HepG2 (cell line): ENCODE results near the gene GORASP2. TPM values are rescaled to one million over a fixed set of nuclear protein-coding genes. Genes with fewer than 3 reads are reported as not detected.

Experiments
- ATAC-seq: fragments of 200-7000 bp; cut with Tn5 transposase; 3 replicates; pipeline ENCODE4 v1.9.1; 2020; ENCODE audit warnings: mild to moderate bottlenecking, moderate library complexity
- BruUV-seq: library from RNA; stranded (reverse); fragments of 400-500 nt; replicated peaks from 2 replicates; lab custom pipeline; 2021; lab: Mats Ljungman, UMichigan
- CTCF ChIA-PET: fragments of 300-600 bp; formaldehyde crosslinking; extraction: SDS; loops from one replicate; lab custom pipeline; 2021; ENCODE audit warnings: low total read pairs, inconsistent platforms, low intra/inter-chr PET ratio; lab: Yijun Ruan, JAX
- POLR2A ChIA-PET: fragments of 350-600 bp; sonication (Branson Sonifier 250); formaldehyde crosslinking; loops from one replicate; lab custom pipeline; 2020; ENCODE audit warnings: antibody characterized with exemption, inconsistent platforms; lab: Yijun Ruan, JAX
- DNase-seq: peaks from one replicate; pipeline ENCODE4 v3.0.0-alpha.2; 2015; ENCODE audit warnings: low spot score
- FAIRE-seq: peaks from 3 replicates; lab custom pipeline; 2011; peaks lifted over from hg19 to GRCh38; lab: Jason Lieb, UNC
- H2AFZ ChIP-seq: one replicate; pipeline ENCODE4 v1.6.1; 2011; ENCODE audit warnings: low read length, inconsistent platforms
- H3K27ac ChIP-seq: fragments of 300-600 bp; 3 replicates; pipeline ENCODE4 v1.8.0; 2011; ENCODE audit warnings: mixed run types, mild to moderate bottlenecking, mixed read lengths, low read length, inconsistent platforms; ENCODE audit not compliant: insufficient read depth; ENCODE audit errors: extremely low read length
- H3K27me3 ChIP-seq, 2 experiments: fragments of 200-600 bp in 1 of 2; 2 replicates in 1 of 2; 3 replicates in 1 of 2; pipeline versions ENCODE4 v1.6.0 to v1.8.0; 2011; ENCODE audit warnings: low read length in 2 of 2, mild to moderate bottlenecking in 2 of 2, moderate library complexity in 2 of 2, inconsistent platforms in 1 of 2; ENCODE audit not compliant: insufficient read depth in 2 of 2, control insufficient read depth in 1 of 2
- H3K36me3 ChIP-seq, 2 experiments: fragments of 200-600 bp in 1 of 2; replicated peaks in 1 of 2; 2 replicates in 1 of 2; 3 replicates in 1 of 2; pipeline versions ENCODE4 v1.5.1 to v1.8.0; 2011; ENCODE audit warnings: low read length in 2 of 2, inconsistent platforms in 1 of 2; ENCODE audit not compliant: insufficient read depth in 2 of 2, control insufficient read depth in 1 of 2
- H3K4me1 ChIP-seq: 2 replicates; pipeline ENCODE4 v1.5.1; 2012; ENCODE audit warnings: low read length, inconsistent platforms; ENCODE audit not compliant: insufficient read depth
- H3K4me2 ChIP-seq: 2 replicates; pipeline ENCODE4 v1.6.0; 2011; ENCODE audit warnings: low read depth, low read length, inconsistent platforms
- H3K4me3 ChIP-seq, 3 experiments: fragments of 200-600 bp in 1 of 3; sonication (generic), shearing (Covaris generic) in 1 of 3; replicated peaks in 1 of 3; 2 replicates each; pipeline ENCODE4 v1.5.1; 2011 to 2016; ENCODE audit warnings: low read length in 3 of 3, inconsistent platforms in 2 of 3, low read depth in 2 of 3, mild to moderate bottlenecking in 2 of 3, control low read depth in 1 of 3, mixed read lengths in 1 of 3; ENCODE audit not compliant: insufficient read depth in 1 of 3
- H3K79me2 ChIP-seq: one replicate; pipeline ENCODE4 v1.6.1; 2011; ENCODE audit warnings: low read length, inconsistent platforms; ENCODE audit not compliant: insufficient read depth
- H3K9ac ChIP-seq: 2 replicates; pipeline ENCODE4 v1.6.0; 2011; ENCODE audit warnings: mild to moderate bottlenecking, low read depth, low read length, inconsistent platforms; ENCODE audit not compliant: insufficient read depth
- H3K9me3 ChIP-seq: 2 replicates; pipeline ENCODE4 v1.5.1; 2012; ENCODE audit warnings: mild to moderate bottlenecking, low read length
- H4K20me1 ChIP-seq: 2 replicates; pipeline ENCODE4 v1.6.0; 2011; ENCODE audit warnings: inconsistent platforms, mild to moderate bottlenecking, low read length, moderate library complexity; ENCODE audit not compliant: insufficient read depth
- AGO2 ChIP-seq: fragments of 200-400 bp; formaldehyde crosslinking; optimal IDR thresholded peaks from 2 replicates; pipeline ENCODE3; 2017; ENCODE audit warnings: mild to moderate bottlenecking, low read depth, low read length, moderate library complexity
- CCAR2 ChIP-seq: fragments of 200-400 bp; formaldehyde crosslinking; optimal IDR thresholded peaks from 2 replicates; pipeline ENCODE3; 2018; ENCODE audit warnings: low read depth, mild to moderate bottlenecking, low read length, moderate library complexity
- CERS6 ChIP-seq: sonication (generic); formaldehyde crosslinking; IDR thresholded peaks from 2 replicates; pipeline ENCODE4 v1.5.0; 2020; ENCODE audit warnings: missing genetic modification reagents
- DNMT3B ChIP-seq: conservative IDR thresholded peaks from 2 replicates; pipeline ENCODE4 v1.6.1; 2016; ENCODE audit warnings: missing biosample characterization, control low read depth
- HNF4G ChIP-seq, 2 experiments: sonication (generic) in 1 of 2; formaldehyde crosslinking in 1 of 2; IDR thresholded peaks; 2 replicates each; pipeline versions ENCODE4 v1.4.0 to v1.6.1; 2011 to 2020; ENCODE audit warnings: borderline replicate concordance in 2 of 2, low read depth in 2 of 2, mild to moderate bottlenecking in 2 of 2, low read length in 1 of 2, missing genetic modification reagents in 1 of 2, moderate library complexity in 1 of 2
- KIAA2018 ChIP-seq: sonication (generic); formaldehyde crosslinking; IDR thresholded peaks from 2 replicates; pipeline ENCODE4 v1.5.0; 2020; ENCODE audit warnings: mild to moderate bottlenecking, missing genetic modification reagents, borderline replicate concordance
- MAFK ChIP-seq, 2 experiments: IDR thresholded peaks in 1 of 2; conservative IDR thresholded peaks in 1 of 2; 2 replicates each; pipeline ENCODE4 v1.6.1; 2011; ENCODE audit warnings: improper control_type of control experiment in 2 of 2, low read length in 2 of 2
- NFKBIZ ChIP-seq: IDR thresholded peaks from 2 replicates; pipeline ENCODE4 v1.6.1; 2018; ENCODE audit warnings: missing genetic modification reagents, missing compliant biosample characterization
- PAF1 ChIP-seq: IDR thresholded peaks from 2 replicates; pipeline ENCODE4 v1.6.1; 2016; ENCODE audit warnings: missing genetic modification reagents, missing compliant biosample characterization
- PITX1 ChIP-seq: sonication (generic); formaldehyde crosslinking; IDR thresholded peaks from 2 replicates; pipeline ENCODE4 v1.5.1; 2020; ENCODE audit warnings: mild to moderate bottlenecking, missing genetic modification reagents
- RELA ChIP-seq: sonication (generic); formaldehyde crosslinking; IDR thresholded peaks from 2 replicates; pipeline ENCODE4 v1.4.0; 2020; ENCODE audit warnings: missing genetic modification reagents
- SP5 ChIP-seq: IDR thresholded peaks from 2 replicates; pipeline ENCODE4 v1.6.1; 2016; ENCODE audit warnings: low read depth, borderline replicate concordance
- TAF1 ChIP-seq: sonication (generic); formaldehyde crosslinking; IDR thresholded peaks from 2 replicates; pipeline ENCODE4 v1.4.0; 2020; ENCODE audit warnings: missing genetic modification reagents
- ZNF768 ChIP-seq: sonication (generic); formaldehyde crosslinking; IDR thresholded peaks from 2 replicates; pipeline ENCODE4 v1.4.0; 2020; ENCODE audit warnings: missing genetic modification reagents
- ZSCAN12 ChIP-seq: sonication (generic); formaldehyde crosslinking; IDR thresholded peaks from 2 replicates; pipeline ENCODE4 v1.9.0; 2021; ENCODE audit warnings: mild to moderate bottlenecking, missing genetic modification reagents
- WGBS: methylation state at CpG from one replicate; pipeline ENCODE4 v1.1.6; 2017; ENCODE audit warnings: low lambda C conversion rate; 5-methylcytosine and 5-hydroxymethylcytosine counted together
- in situ Hi-C: cut with HindIII; loops from 2 replicates; pipeline ENCODE4 v1.10.0; 2017; ENCODE audit warnings: low pct_unique_long_range_greater_than_20kb; ENCODE audit not compliant: extremely low pct_ligation_motif_present
- intact Hi-C: fragments of 100-400 bp; cut with micrococcal nuclease; formaldehyde crosslinking; loops from one replicate; pipeline ENCODE4 v1.10.0; 2022; ENCODE audit not compliant: unreplicated experiment
- polyA plus RNA-seq, 8 experiments: library from polyadenylated mRNA; depleted of rRNA in 3 of 8; stranded (reverse) in 7 of 8; unstranded in 1 of 8; fragments of >200 nt; fragmentation: Illumina TruSeq in 4 of 8; extraction: Trizol in 4 of 8; gene quantifications; 2 replicates each; pipeline versions ENCODE4 v1.2.1 to v1.2.3, GENCODE V29; 2011 to 2016; ENCODE audit warnings: low read depth in 4 of 8, missing spikeins in 1 of 8, mixed read lengths in 1 of 8; ENCODE audit not compliant: insufficient read depth in 1 of 8
- total RNA-seq, 5 experiments: library from RNA; depleted of rRNA; stranded (reverse); fragments of >200 nt; fragmentation: Illumina TruSeq; extraction: Trizol; gene quantifications; 2 replicates each; pipeline ENCODE4 v1.2.3, GENCODE V29; 2016; ENCODE audit warnings: low read depth in 1 of 5

GORASP2 gene
- total and polyA plus RNA-seq, 2 of the 13 experiments (the other 11 are each of a cell fraction or from before 2014, with no cell fraction given) = 103 to 239 TPM

GRCh38 chr2:170897108-170897507 is 31.9 kb upstream of the GORASP2 start (continued):
- no peak for TF ChIP-seq CCAR2
- no peak for TF ChIP-seq PITX1
- TF ChIP-seq ZNF768 (CRISPR knock-in tag) = no peak
- TF ChIP-seq MAFK (conservative IDR thresholded peaks at IDR 0.05 in 1 of 2, IDR thresholded peaks at IDR 0.05 in 1 of 2; ENCODE audit: low read length in 2 of 2) = peak; percentile 82 to 85
- TF ChIP-seq SP5 (CRISPR knock-in tag) = no peak

GRCh38 chr2:170905864-170906263 is 23.2 kb upstream of the GORASP2 start:
- H3K27ac ChIP-seq = no peak overlapping the region
- no peak for TF ChIP-seq ZSCAN12 (CRISPR knock-in tag)
- TF ChIP-seq DNMT3B (CRISPR knock-in tag) = no peak
- TF ChIP-seq KIAA2018 (CRISPR knock-in tag) = no peak
- TF ChIP-seq TAF1 (CRISPR knock-in tag) = no peak
- TF ChIP-seq HNF4G (IDR thresholded peaks at IDR 0.05; ENCODE audit: borderline replicate concordance, low read depth, low read length) = no peak
- no peak for TF ChIP-seq HNF4G (CRISPR knock-in tag; IDR thresholded peaks at IDR 0.05; ENCODE audit: borderline replicate concordance, low read depth)
- no peak for TF ChIP-seq NFKBIZ
- no peak for TF ChIP-seq AGO2
- TF ChIP-seq RELA (CRISPR knock-in tag) = no peak
- no peak for TF ChIP-seq MAFK (conservative IDR thresholded peaks at IDR 0.05 in 1 of 2, IDR thresholded peaks at IDR 0.05 in 1 of 2; ENCODE audit: low read length in 2 of 2)
- TF ChIP-seq PAF1 = no peak
- no peak for TF ChIP-seq CERS6 (CRISPR knock-in tag)

More at GRCh38 chr2:170905864-170906263, 23.2 kb upstream of the GORASP2 start:
- no peak for DNase-seq
- Histone ChIP-seq H4K20me1 (no peaks in the 10 kb centered on the region), H3K27me3 (peaks cover 0 to 4% of the 10 kb centered on the region in 2 experiments; a peak in 1 of 5 replicates), H3K36me3 (no peaks in the 10 kb centered on the region), H3K4me3 (no peak overlapping the region), H3K4me1 (no peaks in the 10 kb centered on the region), H3K9me3 (peaks cover 13% of the 10 kb centered on the region), H3K79me2 (no peaks in the 10 kb centered on the region), H3K4me2 (peak overlapping the region; percentile 21; the same call in 1 of the 2 replicates), H2AFZ (no peak overlapping the region), H3K9ac (no peak overlapping the region)
- no TSS peak for BruUV-seq
- POLR2A ChIA-PET = interaction anchor here (1.5 kb wide), 1 partner anchor 23 kb away, joined by 4 read pairs; the partner anchor contains the start of gene GORASP2
- FAIRE-seq = no peak
- in situ Hi-C loops (no loop called here), intact Hi-C loops (no loop called here)
- 17% methylated on average over 5 of the region's 5 CpGs for WGBS
- peak; percentile 85 for ATAC-seq
- CTCF ChIA-PET = no interaction called here
